COR-L47 (cell line): ENCODE measurements around the gene ITPA.
"Not testable (repeated sequence)": the region's sequence is repeated elsewhere in the genome, so short reads cannot be mapped to it uniquely, and the experiment has no call there.

Experiments
- DNase-seq: peaks from one replicate; lab custom pipeline; 2025; lab: John Stamatoyannopoulos, UW

ITPA gene

DNA sequence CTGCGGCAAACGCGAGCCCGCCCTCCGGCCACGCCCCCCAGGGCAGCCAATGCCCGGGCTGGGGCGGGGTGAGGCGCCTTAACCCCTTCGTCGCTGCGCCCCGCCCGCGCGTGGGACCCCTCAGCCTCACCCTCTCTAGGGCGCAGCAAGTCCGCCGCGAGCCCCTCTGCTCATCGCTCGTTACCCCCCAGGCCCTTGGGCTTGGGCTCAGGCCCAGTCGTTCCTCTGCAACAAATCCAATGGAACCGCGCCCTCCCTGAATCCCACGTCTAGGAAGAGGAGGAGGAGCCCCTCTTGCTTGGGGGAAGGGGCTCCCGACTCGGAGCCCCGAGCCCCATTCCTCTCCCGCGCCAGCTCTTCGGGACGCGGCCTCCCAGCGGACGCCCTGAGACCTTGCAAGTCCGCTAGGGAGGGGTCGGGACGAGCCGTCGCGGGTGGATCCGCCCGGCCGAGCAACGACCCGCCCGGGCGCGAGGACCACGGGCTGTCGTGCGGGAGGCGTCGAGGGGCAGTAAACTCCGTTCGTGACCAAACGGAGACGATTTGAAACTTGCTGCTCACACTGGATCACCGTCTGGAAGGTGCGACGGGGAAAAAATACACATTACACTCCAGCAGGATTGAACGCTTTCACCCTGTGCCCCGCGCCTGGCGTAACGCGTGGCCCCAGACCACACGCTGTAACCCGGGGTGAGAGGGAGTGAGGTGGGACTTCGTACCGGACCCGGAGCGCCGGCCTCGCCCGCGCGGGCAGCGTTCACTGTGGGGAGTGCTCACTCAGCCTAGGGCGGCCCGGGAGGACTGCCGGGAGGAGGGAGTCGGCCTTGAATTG is 35.5 kb upstream of the ITPA start:
- peak; percentile 38 for DNase-seq

DNA sequence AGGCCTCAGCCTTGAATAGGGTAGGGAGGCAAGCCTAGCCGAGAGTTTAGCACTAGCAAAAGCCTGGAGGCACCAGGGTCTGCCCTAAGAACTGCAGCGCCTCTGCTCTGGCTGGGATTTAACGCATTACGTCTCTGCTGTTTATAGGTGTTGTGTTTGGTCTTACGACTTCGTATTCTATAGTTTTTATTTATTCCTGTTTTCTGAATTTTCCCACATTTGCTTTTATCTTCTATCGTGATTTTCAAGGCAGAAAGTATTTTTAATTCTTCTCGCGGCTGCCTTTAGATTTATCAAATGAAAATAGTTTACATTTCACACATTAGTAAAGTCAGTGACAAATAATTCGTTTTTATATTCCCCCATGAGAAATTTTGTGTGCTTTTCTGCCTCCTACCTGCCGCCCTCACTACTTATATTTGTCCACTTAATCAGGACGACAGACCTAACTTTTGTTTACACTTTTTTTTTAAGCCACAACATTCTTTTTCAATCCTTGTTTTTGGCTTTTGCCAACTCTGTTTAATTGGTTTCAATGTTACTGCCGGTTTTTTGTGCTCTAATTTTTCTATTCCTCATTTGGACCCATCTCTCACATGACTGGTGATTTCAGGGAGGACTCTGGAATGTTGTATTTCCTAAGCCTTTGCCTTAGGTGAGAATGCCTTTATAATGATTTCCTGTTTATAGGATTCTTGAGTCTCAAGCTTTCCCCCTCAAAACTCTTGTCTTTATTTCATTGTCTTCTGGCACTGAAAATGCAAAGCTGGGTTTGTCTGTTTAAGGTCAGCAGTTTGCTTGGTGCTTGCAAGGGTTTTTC is 34.6 kb upstream of the ITPA start:
- DNase-seq = no peak

DNA sequence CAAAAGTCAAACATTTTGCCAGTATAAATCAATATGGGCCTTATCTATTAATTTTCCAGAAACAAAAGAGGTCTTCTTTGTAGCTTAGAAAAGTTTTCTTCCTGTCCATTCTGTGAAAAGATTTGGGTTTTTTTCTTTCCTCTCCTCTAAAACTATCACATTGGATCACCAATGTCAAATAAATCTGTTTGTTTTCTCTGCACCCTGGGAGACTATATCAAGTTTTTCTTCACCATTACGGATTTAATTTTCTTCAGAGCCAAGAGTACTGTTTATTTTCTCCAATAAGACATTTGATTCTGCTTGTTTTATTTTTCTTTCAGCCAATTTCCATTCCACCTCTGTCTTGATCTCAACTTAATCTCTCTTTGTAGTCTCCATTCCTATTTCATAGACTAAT is 34.0 kb upstream of the ITPA start:
- DNase-seq = no peak

DNA sequence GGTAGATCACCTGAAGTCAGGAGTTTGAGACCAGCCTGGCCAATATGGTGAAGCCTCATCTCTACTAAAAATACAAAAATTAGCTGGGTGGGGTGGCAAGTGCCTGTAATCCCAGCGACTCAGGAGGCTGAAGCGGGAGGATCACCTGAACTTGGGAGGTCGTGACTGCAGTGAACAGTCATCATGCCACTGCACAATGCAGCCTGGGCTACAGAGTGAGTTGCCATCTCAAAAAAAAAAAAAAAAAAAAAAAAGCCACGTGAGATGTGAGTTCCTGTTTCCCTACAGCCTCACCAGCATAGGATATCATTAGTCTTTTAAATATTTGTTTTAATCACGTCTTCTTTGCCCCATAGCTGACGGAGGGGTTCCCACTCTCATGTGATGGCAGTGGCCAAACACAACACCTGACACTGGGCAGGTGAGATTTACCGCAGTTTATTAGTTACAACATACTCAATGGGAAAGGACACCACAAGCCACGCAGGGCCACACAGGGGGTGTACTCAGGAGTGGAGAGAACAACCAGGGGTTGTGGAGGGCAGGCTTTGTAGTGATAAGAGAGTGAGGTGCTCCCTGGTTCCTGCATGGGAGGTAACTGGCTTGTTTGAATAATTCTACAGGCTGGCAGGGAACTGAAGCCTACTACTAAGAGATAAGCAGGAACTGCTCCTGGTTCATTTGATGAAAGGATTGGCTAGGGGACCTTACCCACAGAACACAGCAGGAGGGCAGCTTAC is 31.4 kb upstream of the ITPA start:
- DNase-seq = no peak

DNA sequence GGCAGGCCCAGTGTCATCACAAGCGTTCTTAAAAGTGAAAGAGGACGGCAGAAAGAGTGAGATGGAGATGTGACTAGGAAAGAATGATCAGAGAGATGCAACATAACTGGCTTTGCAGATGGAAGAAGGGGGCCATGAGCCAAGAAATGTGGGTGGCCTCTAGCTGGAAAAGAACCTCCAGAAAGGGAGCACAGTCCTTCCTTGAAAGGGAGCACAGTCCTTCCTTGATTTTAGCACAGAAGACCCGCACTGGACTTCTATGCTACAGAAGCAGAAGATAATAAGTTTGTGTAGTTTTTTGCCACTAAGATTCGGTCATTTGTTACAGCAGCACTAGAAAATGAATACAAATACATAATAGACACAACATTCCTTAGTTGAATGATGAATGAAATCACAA is 29.0 kb upstream of the ITPA start:
- no peak for DNase-seq

DNA sequence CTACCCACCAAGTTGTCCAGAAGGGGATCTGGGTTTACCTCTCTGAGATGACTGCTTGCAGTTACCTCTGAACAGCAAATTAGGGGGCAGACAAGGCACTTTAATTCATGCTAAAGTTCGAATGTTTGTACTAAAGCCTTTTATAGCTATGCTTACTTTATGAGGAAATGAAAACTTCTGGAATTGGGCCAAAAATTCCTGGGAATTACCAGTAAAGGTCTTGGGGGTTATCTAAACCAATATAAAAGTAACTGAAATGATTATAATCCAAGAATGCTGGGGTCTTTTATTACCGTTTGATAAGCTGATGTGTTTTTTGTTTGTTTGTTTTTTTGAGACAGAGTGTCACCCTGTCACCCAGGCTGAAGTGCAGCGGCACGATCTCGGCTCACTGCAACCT is 28.0 kb upstream of the ITPA start:
- DNase-seq = no peak

DNA sequence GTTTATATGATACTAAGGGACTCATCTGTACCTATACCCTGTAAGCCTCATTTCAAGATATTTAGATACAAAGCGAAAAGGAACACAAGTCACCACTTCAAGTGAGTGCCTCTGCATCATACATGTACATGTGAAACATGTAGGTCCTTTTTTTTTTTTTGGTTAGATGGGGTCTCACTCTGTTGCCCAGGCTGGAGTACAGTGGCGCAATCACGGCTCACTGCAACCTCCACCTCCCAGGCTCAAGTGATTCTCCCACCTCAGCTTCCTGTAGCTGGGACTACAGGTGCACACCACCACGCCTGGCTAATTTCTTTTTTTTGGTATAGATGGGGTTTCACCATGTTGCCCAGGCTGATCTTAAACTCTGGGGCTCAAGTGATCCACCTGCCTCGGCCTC is 26.9 kb upstream of the ITPA start:
- not testable (repeated sequence) for DNase-seq

DNA sequence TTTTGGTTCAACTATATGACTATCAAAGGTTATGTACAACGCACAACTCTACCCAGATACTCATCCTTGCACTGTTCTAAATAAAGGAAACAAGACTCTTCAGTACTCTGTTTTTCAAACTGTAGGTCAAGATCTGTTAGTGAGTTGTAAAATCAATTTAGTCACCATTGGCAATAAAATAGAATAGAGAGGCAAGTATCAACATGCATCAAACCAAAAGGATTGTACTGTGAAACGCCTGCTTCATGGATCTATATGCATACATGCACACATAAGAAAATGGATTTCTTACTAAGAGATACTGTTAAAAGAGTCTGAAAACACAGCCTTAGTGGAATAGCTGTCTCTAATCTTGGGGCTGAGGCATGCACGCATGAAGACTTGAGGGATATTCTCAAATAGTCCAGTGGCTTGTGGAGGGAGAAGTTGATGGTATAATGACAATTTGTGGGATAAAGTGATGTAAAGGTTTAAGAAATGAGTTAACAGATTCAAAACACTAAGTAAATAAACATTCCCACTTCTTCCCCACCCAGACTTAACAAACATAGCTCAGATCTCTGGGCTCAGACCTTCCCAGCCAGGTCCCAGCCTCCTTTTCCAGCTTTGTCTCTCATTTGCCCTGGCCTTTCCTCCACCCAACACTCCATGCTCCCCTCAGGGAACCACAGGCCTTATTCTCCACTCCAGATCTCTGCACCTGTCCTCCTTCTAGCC is 25.2 kb upstream of the ITPA start:
- DNase-seq = no peak

DNA sequence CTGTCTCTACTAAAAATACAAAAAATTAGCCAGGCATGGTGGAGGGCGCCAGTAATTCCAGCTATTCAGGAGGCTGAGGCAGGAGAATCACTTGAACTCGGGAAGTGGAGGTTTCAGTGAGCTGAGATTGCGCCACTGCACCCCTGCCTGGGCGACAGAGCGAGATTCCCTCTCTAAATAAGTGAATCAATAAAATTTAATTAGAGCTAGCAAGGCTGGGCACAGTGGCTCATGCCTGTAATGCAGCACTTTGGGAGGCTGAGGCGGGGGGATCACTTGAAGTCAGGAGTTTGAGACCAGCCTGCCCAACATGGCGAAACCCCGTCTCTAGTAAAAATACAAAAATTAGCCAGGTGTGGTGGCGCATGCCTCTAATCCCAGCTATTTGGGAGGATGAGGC is 21.4 kb upstream of the ITPA start:
- not testable (repeated sequence) for DNase-seq

DNA sequence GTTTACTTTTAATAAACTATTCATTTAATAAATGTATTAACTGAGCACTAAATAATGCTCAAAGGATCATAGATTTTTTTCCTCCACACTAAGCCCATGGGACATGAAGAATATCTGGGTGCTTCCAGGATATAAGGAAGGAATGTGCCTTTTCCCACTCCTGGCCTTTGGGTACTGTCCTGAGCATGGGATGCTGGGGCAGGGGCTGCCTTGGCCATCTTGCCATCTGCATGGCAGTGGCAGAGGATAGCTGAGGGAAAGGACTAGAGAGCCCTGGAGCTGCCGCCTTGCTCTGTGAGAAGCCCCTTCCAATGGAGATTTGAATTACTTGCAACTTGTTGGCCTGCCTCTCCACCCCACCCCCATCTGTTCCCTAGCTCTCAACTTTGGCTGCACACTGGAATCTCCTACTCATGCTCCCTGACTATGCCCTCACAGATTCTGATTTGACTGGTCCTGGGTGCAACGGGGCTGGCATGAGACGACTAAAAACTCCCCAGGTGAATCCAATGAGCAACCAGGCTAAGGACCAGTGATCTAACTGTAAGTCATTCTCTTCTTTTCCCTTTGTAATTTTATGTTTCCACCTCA is 20.4 kb upstream of the ITPA start:
- DNase-seq = no peak

DNA sequence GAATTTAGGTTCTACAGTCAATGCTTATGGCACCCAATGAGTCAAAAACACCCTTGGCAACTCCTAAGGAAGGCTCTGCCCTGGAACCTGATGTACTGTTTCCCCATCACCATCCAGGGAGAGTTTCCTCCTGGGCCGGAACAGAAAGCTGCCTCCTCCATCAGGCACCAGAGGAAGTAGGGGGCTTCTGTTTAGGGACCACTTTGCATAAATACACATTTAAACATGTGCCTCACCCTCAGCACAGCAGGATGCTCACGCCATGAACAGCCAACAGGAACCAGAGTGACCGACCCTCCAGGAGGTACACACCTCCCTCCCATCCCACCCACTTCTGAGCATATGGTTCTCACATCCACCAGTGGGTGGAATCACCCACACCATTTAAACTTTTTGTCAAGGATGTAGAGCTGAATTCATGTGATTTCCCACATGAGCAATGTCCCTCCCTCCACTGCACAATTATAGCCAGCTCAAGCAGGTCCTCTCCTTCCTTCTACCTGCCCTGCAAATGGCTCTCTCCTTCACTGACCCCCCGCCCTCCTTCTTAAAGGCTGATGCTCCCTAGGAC is 19.7 kb upstream of the ITPA start:
- DNase-seq = no peak

DNA sequence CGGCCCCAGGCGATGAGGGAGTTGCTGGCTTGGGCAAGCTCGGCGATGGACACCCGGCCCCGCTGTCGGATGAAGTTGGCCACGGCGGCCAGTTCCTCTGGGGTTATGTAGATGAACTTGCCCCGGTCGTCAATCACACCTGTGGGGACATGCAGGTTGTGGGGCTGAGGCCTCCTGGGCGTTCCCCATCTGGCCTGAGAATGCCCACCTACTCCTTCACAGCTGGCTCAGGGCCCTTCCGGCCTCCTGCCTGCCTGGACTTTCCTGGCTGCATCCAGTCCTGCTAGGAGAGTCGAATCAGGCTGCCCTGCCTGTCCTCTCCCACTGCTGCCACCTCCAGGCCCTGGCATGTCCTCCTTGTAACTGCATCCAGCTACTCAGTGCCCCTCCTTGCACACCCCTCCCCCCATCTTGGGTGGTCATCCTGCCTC is 18.6 kb upstream of the ITPA start:
- no peak for DNase-seq

DNA sequence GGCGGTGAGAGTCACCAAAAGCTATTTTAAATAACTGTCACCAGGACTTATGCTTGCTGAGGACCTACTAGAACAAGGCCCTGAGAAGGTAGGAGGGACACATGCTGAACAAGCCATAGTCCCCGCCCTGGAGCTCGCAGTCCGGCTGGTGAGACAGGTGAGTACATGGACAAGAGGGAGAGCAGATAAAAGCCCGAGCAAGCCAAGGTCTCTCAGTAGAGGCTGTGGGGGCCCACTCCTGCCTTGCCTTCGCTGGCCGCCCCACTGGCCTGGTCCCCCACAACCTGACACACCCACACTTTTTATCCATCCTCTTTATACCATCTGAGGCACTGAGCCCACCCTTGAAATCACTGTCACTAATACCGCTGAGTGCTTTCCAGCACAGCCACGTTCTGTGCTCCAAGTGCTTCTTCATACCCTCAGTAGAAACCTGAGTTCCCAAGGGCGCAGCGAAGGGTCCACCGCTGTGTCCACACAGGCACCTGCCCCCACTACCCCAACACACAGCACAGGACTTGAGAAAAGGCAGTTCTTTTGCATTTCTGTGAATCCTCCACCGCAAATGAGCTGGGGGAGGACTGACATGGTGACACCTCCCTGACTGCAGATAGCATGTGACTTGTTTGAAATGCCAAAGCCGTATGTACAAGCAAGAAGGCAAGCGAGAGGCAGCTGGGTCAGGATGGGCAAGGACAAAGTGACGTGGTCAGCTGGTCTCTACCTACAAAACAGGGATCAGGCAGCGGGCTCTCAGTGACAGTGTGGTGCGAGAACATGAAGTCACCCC is 16.9 kb upstream of the ITPA start:
- no peak for DNase-seq

DNA sequence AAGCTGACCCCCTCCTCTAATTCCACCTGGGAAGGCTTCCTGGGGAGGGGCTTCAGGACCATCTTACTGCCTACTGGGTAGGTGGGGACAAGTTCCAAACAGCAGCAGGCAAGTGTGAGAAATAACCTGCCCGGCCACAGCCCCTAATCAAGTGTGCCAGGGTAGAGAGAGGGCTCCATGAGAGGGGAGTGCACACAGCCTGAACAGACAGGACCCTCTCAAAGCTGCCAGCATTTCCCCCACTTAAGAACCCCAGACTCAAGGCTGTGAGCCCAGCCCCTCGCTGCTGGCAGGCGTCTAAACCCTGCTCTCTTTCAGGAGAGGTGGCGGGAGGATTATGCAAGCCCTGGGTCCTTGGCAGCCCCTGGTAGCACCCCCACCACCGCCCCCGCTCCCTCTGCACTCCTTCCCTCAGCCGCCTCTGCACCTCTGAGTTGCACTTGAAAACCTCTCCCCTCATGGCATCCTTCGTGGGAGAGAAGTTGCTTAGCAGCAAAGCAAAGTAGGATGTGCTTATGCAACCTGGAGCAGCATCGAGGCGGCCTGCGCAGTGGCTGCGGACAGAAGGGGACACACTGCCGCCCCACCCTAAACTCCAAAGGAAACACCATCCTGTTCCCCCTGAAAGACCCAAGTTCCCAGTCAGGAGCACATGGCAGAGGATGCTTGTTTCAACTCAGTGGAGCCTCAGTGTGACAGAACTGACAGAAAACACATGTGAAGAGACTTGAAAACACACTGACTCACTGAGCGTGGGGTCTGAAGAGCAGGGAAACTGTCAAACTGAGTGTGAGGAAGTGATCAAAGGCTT is 15.3 kb upstream of the ITPA start:
- DNase-seq = no peak

DNA sequence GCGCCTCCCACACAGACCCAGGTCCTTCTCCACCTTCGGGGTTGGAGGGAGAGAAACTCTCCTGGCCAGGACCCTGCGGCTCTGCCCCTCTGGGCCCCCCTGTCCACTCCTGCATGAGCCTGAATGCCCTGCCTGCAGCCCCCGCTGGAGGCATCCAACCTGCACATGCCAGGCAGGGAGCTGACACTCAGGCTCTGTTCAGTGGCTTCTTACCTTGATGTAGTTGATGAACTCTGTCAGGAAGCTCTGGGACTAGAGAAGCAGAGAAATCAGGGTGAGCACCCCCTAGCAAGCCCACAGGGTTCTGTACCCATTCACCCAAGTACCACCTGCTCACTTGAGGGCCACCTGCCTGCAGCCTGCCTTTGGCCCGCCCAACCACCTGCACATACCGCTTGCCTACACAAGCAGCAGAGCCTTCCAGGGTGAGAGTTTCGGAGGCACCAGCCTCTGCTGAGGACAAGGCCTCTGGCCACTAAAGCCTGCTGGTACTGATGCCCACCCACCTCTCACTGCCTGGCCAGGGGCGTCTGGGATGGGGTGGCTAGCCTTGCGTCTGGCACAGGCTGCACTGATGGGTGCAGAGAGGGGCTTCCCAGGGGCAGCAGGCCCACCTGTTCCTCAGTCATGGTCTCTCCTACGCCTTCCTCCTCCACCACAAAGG is 14.5 kb upstream of the ITPA start:
- DNase-seq = no peak

DNA sequence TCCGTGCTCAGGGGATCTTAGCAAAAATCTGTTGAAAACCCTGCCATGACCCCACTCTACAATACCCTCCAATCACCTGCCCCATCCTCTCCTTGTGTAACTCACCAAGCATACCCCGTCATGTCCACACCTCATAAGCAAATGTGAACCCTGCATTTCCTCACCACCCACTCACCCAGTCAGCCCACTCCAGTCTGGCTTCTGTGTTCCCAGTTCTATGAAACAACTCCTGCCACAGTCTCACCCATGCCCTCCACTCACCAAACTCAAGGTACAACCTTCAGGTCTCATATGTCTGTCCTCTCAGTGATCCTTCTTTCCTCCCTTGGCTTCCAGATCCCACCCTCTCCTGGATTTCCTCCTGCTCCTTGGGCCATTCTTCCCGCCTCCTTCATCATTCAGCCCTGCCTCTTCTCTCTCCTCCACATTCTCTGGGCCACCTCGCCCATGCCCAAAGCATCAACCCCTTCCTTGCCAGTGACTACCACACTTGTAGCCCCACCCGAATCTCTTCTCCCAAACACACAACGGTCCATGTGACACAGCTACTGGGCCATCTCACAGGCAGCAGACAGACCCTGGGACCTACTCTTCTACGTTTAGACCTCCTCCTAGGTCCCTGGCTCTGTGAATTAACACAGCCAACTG is 13.6 kb upstream of the ITPA start:
- DNase-seq = no peak

DNA sequence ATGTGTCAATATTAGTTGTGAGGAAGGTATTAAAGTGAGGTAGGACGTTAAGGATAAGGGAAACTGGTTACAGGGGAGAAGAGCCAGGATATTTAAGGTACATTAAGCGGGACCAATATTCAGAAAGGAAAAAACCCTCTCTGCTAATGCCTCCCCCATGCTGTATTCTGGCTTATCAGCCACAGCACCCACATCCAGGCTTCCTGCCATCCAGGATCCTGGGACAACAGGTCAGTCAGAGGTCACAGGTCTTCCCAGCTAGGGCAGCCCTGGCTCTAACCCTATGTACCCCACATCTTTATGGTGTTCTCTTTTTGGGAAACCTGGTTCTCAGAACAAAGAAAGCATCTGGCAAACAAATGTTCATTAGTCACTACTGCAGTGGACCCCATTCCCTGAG is 10.1 kb upstream of the ITPA start:
- no peak for DNase-seq

DNA sequence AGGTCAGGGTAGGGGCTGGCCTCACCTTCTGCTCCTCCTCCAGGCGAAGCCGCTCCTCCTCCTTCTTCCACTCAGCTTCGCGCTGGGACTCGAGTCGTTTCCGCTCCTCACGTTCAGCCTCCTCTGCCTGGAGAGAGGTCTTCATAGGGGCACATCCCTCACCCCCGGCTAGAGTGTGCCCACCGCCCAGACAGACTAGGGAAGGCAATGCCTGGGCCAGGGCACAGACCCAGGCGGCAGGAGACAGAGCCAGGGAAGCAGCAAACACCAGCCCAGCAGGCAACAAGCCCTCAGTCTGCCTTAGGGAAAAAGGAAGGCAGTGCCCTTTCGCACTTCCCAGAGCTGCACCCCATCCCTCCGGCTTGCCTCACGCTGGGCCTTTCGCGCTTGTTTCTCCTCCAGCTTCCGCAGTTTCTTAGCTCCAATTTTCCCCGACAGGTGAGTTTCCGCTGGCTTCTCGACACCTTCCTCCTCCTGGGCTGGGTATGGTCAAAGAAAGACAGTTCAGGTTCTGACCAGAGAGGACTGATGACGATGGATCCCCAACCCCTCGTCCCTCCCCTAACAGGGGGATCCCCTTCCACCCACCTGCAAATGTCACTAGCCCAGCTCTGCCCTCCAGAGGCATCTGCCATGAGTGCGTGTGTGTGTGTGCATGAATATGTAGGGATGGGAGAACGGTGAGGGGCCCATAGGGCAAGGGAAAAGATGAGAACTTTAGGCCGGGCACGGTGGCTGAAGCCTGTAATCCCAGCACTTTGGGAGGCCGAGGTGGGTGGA is 9.1 kb upstream of the ITPA start:
- DNase-seq = no peak
